GM12878 (cell line): Measurements from ENCODE around the gene DNAJB8. TPM values are rescaled to one million over a fixed set of nuclear protein-coding genes. Genes with fewer than 3 reads are reported as not detected.

Source experiments
- ATAC-seq: fragments of 200-7000 bp; cut with Tn5 transposase; 3 replicates; pipeline ENCODE4 v1.9.1; 2020; ENCODE audit warnings: mild to moderate bottlenecking, moderate library complexity
- BruUV-seq: library from RNA; stranded (reverse); fragments of 400-500 nt; replicated peaks from 2 replicates; lab custom pipeline; 2021; lab: Mats Ljungman, UMichigan
- CTCF ChIA-PET: fragments of 300-600 bp; sonication (Branson Sonifier 250); formaldehyde crosslinking; extraction: SDS; loops from one replicate; lab custom pipeline; 2021; ENCODE audit warnings: inconsistent platforms; lab: Yijun Ruan, JAX
- POLR2A ChIA-PET: fragments of 350-600 bp; formaldehyde crosslinking; extraction: SDS; loops from one replicate; lab custom pipeline; 2021; ENCODE audit warnings: inconsistent platforms; lab: Charles Lee
- RAD21 ChIA-PET: fragments of 300-600 bp; sonication (Branson Sonifier 250); formaldehyde crosslinking; loops from one replicate; lab custom pipeline; 2023; ENCODE audit warnings: antibody characterized with exemption; ENCODE audit not compliant: unreplicated experiment; lab: Charles Lee
- SMC1A ChIA-PET: fragments of 300-600 bp; sonication (Branson Sonifier 250); formaldehyde crosslinking; loops from one replicate; lab custom pipeline; 2023; ENCODE audit not compliant: unreplicated experiment, uncharacterized antibody; lab: Charles Lee
- DNase-seq: peaks from one replicate; pipeline ENCODE4 v3.0.0-alpha.2; 2011; ENCODE audit warnings: low read depth, low spot score
- FAIRE-seq: peaks from 3 replicates; lab custom pipeline; 2011; peaks lifted over from hg19 to GRCh38; lab: Jason Lieb, UNC
- H2AFZ ChIP-seq: 2 replicates; pipeline ENCODE4 v1.6.0; 2011; ENCODE audit warnings: low read depth, low read length, control low read depth; ENCODE audit not compliant: control insufficient read depth
- H3K27ac ChIP-seq: 2 replicates; pipeline ENCODE4 v1.5.1; 2011; ENCODE audit warnings: control low read depth; ENCODE audit not compliant: control insufficient read depth, insufficient read depth
- H3K27me3 ChIP-seq, 2 experiments: replicated peaks in 1 of 2; 2 replicates each; pipeline versions ENCODE4 v1.6.0 to v1.6.1; 2011; ENCODE audit warnings: low read length in 1 of 2; ENCODE audit not compliant: control insufficient read depth in 2 of 2, insufficient read depth in 2 of 2
- H3K36me3 ChIP-seq, 2 experiments: 2 replicates each; pipeline ENCODE4 v1.5.1; 2011; ENCODE audit warnings: low read length in 1 of 2; ENCODE audit not compliant: control insufficient read depth in 2 of 2, insufficient read depth in 2 of 2
- H3K4me1 ChIP-seq: 2 replicates; pipeline ENCODE4 v1.6.1; 2011; ENCODE audit warnings: mild to moderate bottlenecking, low read length, moderate library complexity, mixed read lengths; ENCODE audit not compliant: control insufficient read depth, insufficient read depth
- H3K4me2 ChIP-seq: 2 replicates; pipeline ENCODE4 v1.6.0; 2011; ENCODE audit warnings: control low read depth; ENCODE audit not compliant: control insufficient read depth, insufficient read depth
- H3K4me3 ChIP-seq: fragments of 200-600 bp; sonication (generic); 2 replicates; pipeline ENCODE4 v1.5.1; 2016
- H3K79me2 ChIP-seq: 2 replicates; pipeline ENCODE4 v1.6.0; 2011; ENCODE audit warnings: low read length; ENCODE audit not compliant: control insufficient read depth, insufficient read depth
- H3K9ac ChIP-seq: 2 replicates; pipeline ENCODE4 v1.8.0; 2011; ENCODE audit warnings: low read length, control low read depth, mixed read lengths; ENCODE audit not compliant: control insufficient read depth, insufficient read depth
- H3K9me3 ChIP-seq: replicated peaks from 3 replicates; pipeline ENCODE4 v1.5.1; 2011; ENCODE audit warnings: mild to moderate bottlenecking, low read length; ENCODE audit not compliant: control insufficient read depth, insufficient read depth
- H4K20me1 ChIP-seq: 2 replicates; pipeline ENCODE4 v1.6.0; 2011; ENCODE audit not compliant: control insufficient read depth, insufficient read depth
- ATF2 ChIP-seq: IDR thresholded peaks from 2 replicates; pipeline ENCODE4 v1.6.1; 2012; ENCODE audit warnings: low read length, inconsistent platforms
- CREB1 ChIP-seq: IDR thresholded peaks from 2 replicates; pipeline ENCODE4 v1.6.1; 2012; ENCODE audit warnings: low read depth, mild to moderate bottlenecking, inconsistent platforms
- E4F1 ChIP-seq: fragments of 450-650 bp; IDR thresholded peaks from 2 replicates; pipeline ENCODE4 v1.6.1; 2018; ENCODE audit warnings: borderline replicate concordance, mild to moderate bottlenecking; ENCODE audit not compliant: partially characterized antibody
- PAX8 ChIP-seq: fragments of 450-650 bp; IDR thresholded peaks from 2 replicates; pipeline ENCODE4 v1.6.1; 2017; ENCODE audit warnings: mild to moderate bottlenecking, moderate library complexity
- SKIL ChIP-seq: fragments of 450-650 bp; IDR thresholded peaks from 2 replicates; pipeline ENCODE4 v1.6.1; 2017; ENCODE audit warnings: mild to moderate bottlenecking, low read depth, inconsistent platforms; ENCODE audit not compliant: poor library complexity, severe bottlenecking
- whole genome bisulfite sequencing: methylation state at CpG from one replicate; pipeline ENCODE4 v1.1.6; 2016; ENCODE audit warnings: low lambda C conversion rate; ENCODE audit not compliant: insufficient replicate concordance, insufficient coverage; ENCODE audit errors: missing lambda C conversion rate; 5-methylcytosine and 5-hydroxymethylcytosine counted together
- in situ Hi-C: fragments of 300-500 bp; cut with MboI; formaldehyde crosslinking; loops from 9 replicates; pipeline ENCODE4 v1.14.3; 2018; ENCODE audit warnings: mixed read lengths
- intact Hi-C: fragments of 100-400 bp; cut with micrococcal nuclease; formaldehyde crosslinking; loops from one replicate; pipeline ENCODE4 v1.14.2; 2022; ENCODE audit not compliant: unreplicated experiment
- polyA plus RNA-seq, 11 experiments: library from polyadenylated mRNA; depleted of rRNA in 4 of 11; unstranded in 6 of 11; stranded (reverse) in 5 of 11; fragments of >200 nt; fragmentation: Nextera tagmentation in 4 of 11; fragmentation: Illumina TruSeq in 1 of 11; extraction: Ambion mirVana in 4 of 11; extraction: Trizol in 1 of 11; gene quantifications; 1 replicate in 1 of 11; 2 replicates in 10 of 11; pipeline versions ENCODE4 v1.2.1 to v1.2.3, GENCODE V29; 2011 to 2016; ENCODE audit warnings: inconsistent platforms in 2 of 11, missing spikeins in 2 of 11, low read depth in 1 of 11
- total RNA-seq, 4 experiments: library from RNA; depleted of rRNA in 3 of 4; stranded (reverse); fragments of >200 nt in 3 of 4; fragmentation: Illumina TruSeq in 1 of 4; extraction: Trizol in 1 of 4; gene quantifications; 2 replicates each; pipeline versions ENCODE4 v1.2.1 to v1.2.3, GENCODE V29; 2013 to 2021

DNAJB8 gene
- total and polyA plus RNA-seq, 10 of the 15 experiments (the other 5 are each of a cell fraction or from before 2014, with no cell fraction given), result not detected

- no peak for TF ChIP-seq SKIL
Measured at GRCh38 chr3:128455786-128456748, 10.6 kb downstream of the DNAJB8 start (continued).

GRCh38 chr3:128455116-128455515 is 11.6 kb downstream of the DNAJB8 start:
- H3K9me3 ChIP-seq, result no peaks in the 10 kb centered on the region; the same call in 2 of the 3 replicates
- ChIA-PET SMC1A (no interaction called here), POLR2A (no interaction called here), RAD21 (no interaction called here), CTCF (no interaction called here)
- H2AFZ ChIP-seq, result no peak overlapping the region
- no peak overlapping the region for H3K4me3 ChIP-seq
- H3K27ac ChIP-seq, result no peak overlapping the region
- H3K9ac ChIP-seq, result no peak overlapping the region
- no peaks in the 10 kb centered on the region for H4K20me1 ChIP-seq
- no TSS peak for BruUV-seq
- DNase-seq (no peak), ATAC-seq (no peak), FAIRE-seq (no peak)
- intact Hi-C loops, result no loop called here
- TF ChIP-seq PAX8, result no peak
- no peak for TF ChIP-seq ATF2
- TF ChIP-seq CREB1, result no peak
- TF ChIP-seq E4F1, result no peak
- H3K36me3 ChIP-seq, result no peaks in the 10 kb centered on the region
- H3K4me1 ChIP-seq, result no peaks in the 10 kb centered on the region
- WGBS, result 47% methylated on average over 5 of the region's 5 CpGs
- H3K79me2 ChIP-seq, result no peaks in the 10 kb centered on the region
- H3K27me3 ChIP-seq, result peaks cover 3 to 5% of the 10 kb centered on the region in 2 experiments
- in situ Hi-C loops, result no loop called here
- no peak overlapping the region for H3K4me2 ChIP-seq
